SK-N-SH (cell line): Measurements from ENCODE around the gene TMEM165.

Experiments used
- CTCF ChIP-seq: fragments of 200-600 bp; sonication (generic); IDR thresholded peaks from 2 replicates; pipeline ENCODE4 v1.6.1; 2017; ENCODE audit warnings: antibody characterized with exemption, mild to moderate bottlenecking, moderate library complexity
- EP300 ChIP-seq, 2 experiments: IDR thresholded peaks; 2 replicates each; pipeline versions ENCODE4 v1.4.0 to v1.6.1; 2012; ENCODE audit warnings: borderline replicate concordance in 1 of 2, low read depth in 1 of 2, low read length in 1 of 2
- FOXM1 ChIP-seq: IDR thresholded peaks from 2 replicates; pipeline ENCODE4 v1.4.0; 2012; ENCODE audit warnings: low read depth, mild to moderate bottlenecking
- GABPA ChIP-seq: IDR thresholded peaks from 2 replicates; pipeline ENCODE4 v1.4.0; 2012; ENCODE audit warnings: low read depth, mild to moderate bottlenecking
- POLR2AphosphoS5 ChIP-seq: IDR thresholded peaks from 2 replicates; pipeline ENCODE4 v1.6.1; 2012; ENCODE audit warnings: low read depth, low read length

GRCh38 chr4:55373461-55373860 lies 22.3 kb upstream of the TMEM165 start:
- TF ChIP-seq EP300 (IDR thresholded peaks at IDR 0.05; ENCODE audit: borderline replicate concordance in 1 of 2, low read depth in 1 of 2, low read length in 1 of 2) (no peak), CTCF (no peak), GABPA (no peak), POLR2AphosphoS5 (no peak), FOXM1 (no peak)
